DOHH2 (cell line): Measurements from ENCODE around the gene GCLM.

ENCODE experiments used
- H3F3A ChIP-seq: fragments of 200-600 bp; sonication (generic), shearing (Covaris generic); 2 replicates; pipeline ENCODE4 v1.6.0; 2016; ENCODE audit warnings: antibody characterized with exemption, mild to moderate bottlenecking; ENCODE audit not compliant: control insufficient read depth, insufficient read depth
- H3K27ac ChIP-seq: fragments of 200-600 bp; sonication (generic); 2 replicates; pipeline ENCODE4 v1.5.1; 2014; ENCODE audit warnings: low read depth, mild to moderate bottlenecking, low read length, moderate library complexity
- H3K27me3 ChIP-seq: fragments of 200-600 bp; sonication (generic); 2 replicates; pipeline ENCODE4 v1.6.1; 2014; ENCODE audit warnings: mild to moderate bottlenecking, low read length, mixed read lengths; ENCODE audit not compliant: control insufficient read depth
- H3K36me3 ChIP-seq: fragments of 200-600 bp; sonication (generic); 2 replicates; pipeline ENCODE4 v1.6.1; 2014; ENCODE audit warnings: mild to moderate bottlenecking, low read length, moderate library complexity, mixed read lengths; ENCODE audit not compliant: control insufficient read depth
- H3K4me1 ChIP-seq: fragments of 200-600 bp; sonication (generic); 2 replicates; pipeline ENCODE4 v1.6.1; 2014; ENCODE audit warnings: mild to moderate bottlenecking, low read length, mixed read lengths; ENCODE audit not compliant: control insufficient read depth
- H3K4me2 ChIP-seq: fragments of 200-600 bp; sonication (generic); 2 replicates; pipeline ENCODE4 v1.6.0; 2014; ENCODE audit warnings: mild to moderate bottlenecking, low read length, moderate library complexity
- H3K4me3 ChIP-seq: fragments of 200-600 bp; sonication (generic); 2 replicates; pipeline ENCODE4 v1.5.1; 2014; ENCODE audit warnings: mild to moderate bottlenecking, low read length, mixed read lengths
- H3K79me2 ChIP-seq: fragments of 200-600 bp; sonication (generic); 2 replicates; pipeline ENCODE4 v1.6.1; 2014; ENCODE audit warnings: mild to moderate bottlenecking, low read length, mixed read lengths; ENCODE audit not compliant: control insufficient read depth
- H3K9me2 ChIP-seq: fragments of 200-600 bp; sonication (generic); replicated peaks from 2 replicates; pipeline ENCODE4 v1.6.1; 2014; ENCODE audit warnings: mild to moderate bottlenecking, low read length, mixed read lengths; ENCODE audit not compliant: control insufficient read depth
- H3K9me3 ChIP-seq: fragments of 200-600 bp; sonication (generic); 2 replicates; pipeline ENCODE4 v1.6.1; 2014; ENCODE audit warnings: antibody characterized with exemption, low read length, mixed read lengths; ENCODE audit not compliant: control insufficient read depth, insufficient read depth
- H4K20me1 ChIP-seq: fragments of 200-600 bp; sonication (generic); 2 replicates; pipeline ENCODE4 v1.6.0; 2014; ENCODE audit warnings: low read depth, mild to moderate bottlenecking, antibody characterized with exemption, low read length, moderate library complexity; ENCODE audit not compliant: control insufficient read depth, insufficient read depth
- CTCF ChIP-seq: fragments of 200-600 bp; sonication (generic); IDR thresholded peaks from one replicate; pipeline ENCODE4 v1.5.1; 2014; ENCODE audit warnings: antibody characterized with exemption, mild to moderate bottlenecking, low read depth, low read length; ENCODE audit not compliant: poor library complexity, severe bottlenecking
- EZH2phosphoT487 ChIP-seq: fragments of 200-600 bp; sonication (generic); IDR thresholded peaks from 2 replicates; pipeline ENCODE4 v1.6.1; 2017; ENCODE audit warnings: borderline replicate concordance, mild to moderate bottlenecking, antibody characterized with exemption, low read length, moderate library complexity, mixed read lengths

The GCLM gene

DNA sequence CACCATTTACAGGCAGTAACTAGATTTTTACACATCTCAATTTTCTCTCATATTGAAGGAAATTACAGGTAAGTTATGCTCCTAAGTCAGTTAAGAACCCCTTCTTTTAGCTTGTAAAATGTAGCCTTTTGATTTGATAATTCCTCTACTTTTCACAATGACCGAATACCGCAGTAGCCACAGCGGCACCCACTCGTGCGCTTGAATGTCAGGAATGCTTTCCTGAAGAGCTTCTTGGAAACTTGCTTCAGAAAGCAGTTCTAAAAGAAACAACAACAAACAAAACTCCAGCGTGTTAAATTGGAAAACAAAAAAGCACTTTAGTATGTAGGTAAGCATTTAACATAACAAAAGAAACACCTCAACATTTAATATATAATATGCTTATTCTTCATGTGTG is 20.3 kb downstream of the GCLM start:
- Histone ChIP-seq H3K4me3 (no peak overlapping the region), H3K9me3 (no peaks in the 10 kb centered on the region), H3K4me2 (no peak overlapping the region), H3K79me2 (no peaks in the 10 kb centered on the region), H3K27ac (no peak overlapping the region), H3K36me3 (peaks cover 15% of the 10 kb centered on the region), H3K9me2 (no peaks in the 10 kb centered on the region), H3F3A (no peaks in the 10 kb centered on the region), H3K27me3 (no peaks in the 10 kb centered on the region), H3K4me1 (no peaks in the 10 kb centered on the region), H4K20me1 (no peaks in the 10 kb centered on the region)
- TF ChIP-seq EZH2phosphoT487: no peak
- TF ChIP-seq CTCF: no peak

DNA sequence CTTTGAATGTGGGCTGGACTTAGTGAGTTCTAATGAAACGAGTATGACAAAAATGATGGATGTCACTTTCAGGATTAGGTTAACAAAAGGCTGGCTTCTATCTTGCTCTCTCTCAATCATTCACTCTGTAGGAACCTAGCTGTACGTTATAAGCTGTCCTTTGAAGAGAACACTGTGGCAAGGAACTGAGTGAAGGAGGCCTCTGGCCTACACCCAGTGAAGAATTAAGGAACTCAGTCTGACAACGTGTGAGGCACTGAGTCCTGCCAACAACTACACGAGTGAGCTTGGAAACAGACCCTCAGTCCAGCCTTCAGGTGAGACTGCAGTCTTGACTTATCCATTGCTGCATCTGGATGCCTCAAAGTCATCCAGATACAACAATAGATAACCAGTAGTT is 27.0 kb downstream of the GCLM start:
- Histone ChIP-seq H3K36me3 (peaks cover 15% of the 10 kb centered on the region), H3K4me1 (peaks cover 17% of the 10 kb centered on the region), H3K27me3 (no peaks in the 10 kb centered on the region), H3K9me2 (no peaks in the 10 kb centered on the region), H3K4me3 (no peak overlapping the region), H3K9me3 (no peaks in the 10 kb centered on the region), H3F3A (peaks cover 2% of the 10 kb centered on the region; the same call in 1 of the 2 replicates), H3K4me2 (no peak overlapping the region), H4K20me1 (peaks cover 8% of the 10 kb centered on the region; the same call in 1 of the 2 replicates), H3K79me2 (peaks cover 23% of the 10 kb centered on the region), H3K27ac (no peak overlapping the region)
- TF ChIP-seq EZH2phosphoT487: no peak
- no peak for TF ChIP-seq CTCF

DNA sequence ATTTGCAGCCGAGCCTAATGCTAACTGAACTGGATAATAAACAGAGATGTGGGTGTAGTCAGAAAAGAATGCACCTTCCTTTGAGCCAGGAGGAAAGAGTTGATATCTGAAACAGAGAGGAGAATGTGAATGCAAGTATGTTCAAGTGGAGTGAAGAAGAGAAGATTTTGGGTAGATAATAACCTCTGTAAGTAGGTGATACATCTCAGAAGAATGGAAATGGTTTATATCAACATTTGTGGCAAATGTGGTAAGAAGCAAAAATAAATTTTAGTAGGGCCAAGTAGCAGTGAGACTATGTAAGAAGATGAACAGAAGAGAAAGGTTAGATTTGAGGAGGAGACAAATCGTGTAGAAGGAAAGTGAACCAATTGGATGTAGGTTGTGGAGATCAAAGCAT is 28.5 kb downstream of the GCLM start:
- no peak overlapping the region for H3K4me3 ChIP-seq
- TF ChIP-seq EZH2phosphoT487: no peak
- TF ChIP-seq CTCF: no peak
- no peaks in the 10 kb centered on the region for H3K9me2 ChIP-seq
- H3K36me3 ChIP-seq: peaks cover 29% of the 10 kb centered on the region
- H3K4me1 ChIP-seq: peaks cover 31% of the 10 kb centered on the region
- peaks cover 8% of the 10 kb centered on the region; the same call in 1 of the 2 replicates for H4K20me1 ChIP-seq
- no peaks in the 10 kb centered on the region for H3K9me3 ChIP-seq
- no peaks in the 10 kb centered on the region for H3K27me3 ChIP-seq
- H3F3A ChIP-seq: peaks cover 2% of the 10 kb centered on the region; the same call in 1 of the 2 replicates
- peaks cover 37% of the 10 kb centered on the region for H3K79me2 ChIP-seq
- no peak overlapping the region for H3K4me2 ChIP-seq
- no peak overlapping the region for H3K27ac ChIP-seq
